ENCODE data around the gene SNX24. TPM values are rescaled to one million over a fixed set of nuclear protein-coding genes. Genes with fewer than 3 reads are reported as not detected.

Gene SNX24
- total RNA-seq, 1 experiment from 2014 or later, result 22.3 TPM

DNA sequence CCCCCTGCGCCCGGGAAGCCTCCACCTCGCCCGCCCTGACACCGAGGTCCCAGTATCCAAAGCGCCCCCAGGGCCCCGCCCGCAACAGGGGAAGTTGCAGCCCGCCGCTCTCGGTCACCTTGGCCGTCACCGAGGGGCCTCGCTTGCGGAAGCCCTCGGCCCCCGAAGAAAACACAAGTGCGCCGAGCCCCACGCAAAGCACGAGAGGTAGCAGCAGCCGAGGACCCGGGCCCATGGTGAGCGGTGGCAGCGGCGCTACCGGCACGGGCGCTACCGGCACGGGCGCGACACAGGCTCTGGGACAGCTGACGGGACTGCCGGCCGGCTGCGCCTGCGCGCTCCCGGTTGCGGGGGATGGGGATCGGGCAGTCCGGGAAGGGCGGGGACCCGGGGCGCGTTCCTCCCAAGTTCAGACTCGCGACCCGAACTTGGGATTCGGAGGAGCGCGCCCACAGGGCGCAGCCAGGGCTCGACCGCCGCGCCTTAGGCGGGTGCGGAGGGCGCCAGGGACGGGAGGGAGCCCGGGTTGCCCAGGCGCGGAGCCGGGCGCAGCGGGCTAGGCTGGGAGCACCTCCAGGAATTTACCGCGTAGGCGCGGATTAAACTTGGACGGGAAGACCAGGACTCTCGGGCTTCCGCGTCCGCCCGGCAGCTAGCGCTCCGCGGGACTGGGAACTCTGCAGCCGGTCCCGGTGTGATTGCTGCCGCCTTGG lies 191.1 kb downstream of the SNX24 start, which contains the start of gene PPIC:
Gene PPIC, minus strand, starts transcription at position 335 of the 713 bp plus-strand sequence. Its CDS starts 100 bp downstream, at position 235.
- H3K36me3 ChIP-seq (ENCODE audit: low read depth), result no peaks in the 10 kb centered on the region
- intact Hi-C loops (cut with micrococcal nuclease; ENCODE audit: unreplicated experiment), result loop anchor here (5.0 to 10.0 kb wide), 4 partner anchors 121 to 259 kb away; partner anchors contain the start of genes SNX2 and SNX24
- H3K4me1 ChIP-seq (replicated peaks; ENCODE audit: insufficient read depth), result peaks cover 5% of the 10 kb centered on the region
- peak within 1 kb of the TSS; percentile 98 for H3K4me3 ChIP-seq
- no peaks in the 10 kb centered on the region for H3K9me2 ChIP-seq (ENCODE audit: insufficient read depth)
- TF ChIP-seq EZH2 (IDR thresholded peaks at IDR 0.05; ENCODE audit: low read depth), result no peak
- TF ChIP-seq, protein P1, sequence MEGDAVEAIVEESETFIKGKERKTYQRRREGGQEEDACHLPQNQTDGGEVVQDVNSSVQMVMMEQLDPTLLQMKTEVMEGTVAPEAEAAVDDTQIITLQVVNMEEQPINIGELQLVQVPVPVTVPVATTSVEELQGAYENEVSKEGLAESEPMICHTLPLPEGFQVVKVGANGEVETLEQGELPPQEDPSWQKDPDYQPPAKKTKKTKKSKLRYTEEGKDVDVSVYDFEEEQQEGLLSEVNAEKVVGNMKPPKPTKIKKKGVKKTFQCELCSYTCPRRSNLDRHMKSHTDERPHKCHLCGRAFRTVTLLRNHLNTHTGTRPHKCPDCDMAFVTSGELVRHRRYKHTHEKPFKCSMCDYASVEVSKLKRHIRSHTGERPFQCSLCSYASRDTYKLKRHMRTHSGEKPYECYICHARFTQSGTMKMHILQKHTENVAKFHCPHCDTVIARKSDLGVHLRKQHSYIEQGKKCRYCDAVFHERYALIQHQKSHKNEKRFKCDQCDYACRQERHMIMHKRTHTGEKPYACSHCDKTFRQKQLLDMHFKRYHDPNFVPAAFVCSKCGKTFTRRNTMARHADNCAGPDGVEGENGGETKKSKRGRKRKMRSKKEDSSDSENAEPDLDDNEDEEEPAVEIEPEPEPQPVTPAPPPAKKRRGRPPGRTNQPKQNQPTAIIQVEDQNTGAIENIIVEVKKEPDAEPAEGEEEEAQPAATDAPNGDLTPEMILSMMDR (conservative IDR thresholded peaks at IDR 0.05), result no peak
- no peaks in the 10 kb centered on the region for H3K9me3 ChIP-seq (ENCODE audit: insufficient read depth, low read depth)
- DNase-seq, result peak; percentile 54 to 90
- BruUV-seq (replicated peaks), result no TSS peak
- no peaks in the 10 kb centered on the region for H4K20me1 ChIP-seq (ENCODE audit: insufficient read depth)
- peaks cover 13% of the 10 kb centered on the region; the same call in 1 of the 2 replicates for H3F3A ChIP-seq (ENCODE audit: insufficient read depth, low read depth)
- H3K27ac ChIP-seq, result peak within 1 kb of the TSS; percentile 36
- no peaks in the 10 kb centered on the region for H3K27me3 ChIP-seq (ENCODE audit: insufficient read depth, low read depth)
- no peaks in the 10 kb centered on the region for H3K79me2 ChIP-seq (ENCODE audit: low read depth)
- CTCF ChIA-PET, result no interaction called here
- POLR2A ChIA-PET (ENCODE audit: unreplicated experiment), result interaction anchor here (0.6 kb wide), 1 partner anchor 83 kb away, joined by 3 read pairs; no protein-coding TSS in a partner anchor
- H2AFZ ChIP-seq, result peak within 1 kb of the TSS; percentile 99
- peak within 1 kb of the TSS; percentile 91 for H3K4me2 ChIP-seq

DNA sequence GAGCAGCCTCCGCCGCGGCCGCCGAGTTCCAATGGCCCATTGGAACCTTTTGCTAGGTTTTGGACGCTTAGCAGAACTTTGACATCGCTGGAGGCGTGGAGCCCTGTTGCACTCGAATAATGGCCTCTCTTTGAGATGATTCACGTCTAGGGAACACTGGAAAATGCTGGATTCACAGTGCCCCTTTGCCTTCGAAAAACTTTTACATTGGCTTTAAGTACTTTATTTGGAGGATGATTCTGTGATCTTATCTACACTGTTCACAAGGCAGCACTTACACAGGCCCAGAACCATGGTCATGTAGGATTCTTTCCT lies 191.6 kb downstream of the SNX24 start:
- H3K9me3 ChIP-seq (ENCODE audit: insufficient read depth, low read depth), result no peaks in the 10 kb centered on the region
- ChIA-PET POLR2A (ENCODE audit: unreplicated experiment) (interaction anchor here (0.6 kb wide), 1 partner anchor 82 kb away, joined by 3 read pairs; no protein-coding TSS in a partner anchor), CTCF (no interaction called here)
- DNase-seq, result peak in 1 of 2 experiments; percentile 36
- no peaks in the 10 kb centered on the region for H3K36me3 ChIP-seq (ENCODE audit: low read depth)
- H3K9me2 ChIP-seq (ENCODE audit: insufficient read depth), result no peaks in the 10 kb centered on the region
- BruUV-seq (replicated peaks), result TSS peak; percentile 75
- H3K27ac ChIP-seq, result peak overlapping the region; percentile 36
- peaks cover 5% of the 10 kb centered on the region for H3K4me1 ChIP-seq (replicated peaks; ENCODE audit: insufficient read depth)
- intact Hi-C loops (cut with micrococcal nuclease; ENCODE audit: unreplicated experiment), result loop anchor here (5.0 to 10.0 kb wide), 4 partner anchors 120 to 260 kb away; partner anchors contain the start of genes SNX2 and SNX24
- no peaks in the 10 kb centered on the region for H3K27me3 ChIP-seq (ENCODE audit: insufficient read depth, low read depth)
- H3K79me2 ChIP-seq (ENCODE audit: low read depth), result no peaks in the 10 kb centered on the region
- peaks cover 13% of the 10 kb centered on the region; the same call in 1 of the 2 replicates for H3F3A ChIP-seq (ENCODE audit: insufficient read depth, low read depth)
- peak overlapping the region; percentile 98 for H3K4me3 ChIP-seq
- H3K4me2 ChIP-seq, result peak overlapping the region; percentile 91
- no peaks in the 10 kb centered on the region for H4K20me1 ChIP-seq (ENCODE audit: insufficient read depth)
- TF ChIP-seq, protein P1 (conservative IDR thresholded peaks at IDR 0.05), result no peak
- TF ChIP-seq EZH2 (IDR thresholded peaks at IDR 0.05; ENCODE audit: low read depth), result no peak
- H2AFZ ChIP-seq, result peak overlapping the region; percentile 99

DNA sequence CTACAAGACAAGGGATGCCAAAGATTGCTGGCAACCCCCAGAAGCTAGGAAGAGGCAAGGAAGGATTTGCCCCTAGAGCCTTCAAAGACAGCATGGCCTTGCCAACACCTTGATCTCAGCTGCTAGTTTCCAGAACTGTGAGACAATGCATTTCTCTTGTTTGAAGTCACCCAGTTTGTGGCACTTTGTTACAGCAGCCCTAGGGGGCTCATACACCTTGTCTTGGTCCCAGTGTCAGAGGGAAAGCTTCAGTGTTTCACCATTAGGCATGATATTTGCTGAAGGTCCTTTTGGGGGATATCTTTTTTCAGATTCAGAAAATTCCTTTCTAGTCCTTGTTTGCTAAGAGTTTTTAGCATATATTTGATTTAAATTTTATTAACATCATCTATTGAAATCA lies 194.3 kb downstream of the SNX24 start:
- Histone ChIP-seq H3K4me1 (replicated peaks; ENCODE audit: insufficient read depth) (peaks cover 5% of the 10 kb centered on the region), H3F3A (ENCODE audit: insufficient read depth, low read depth) (peaks cover 13% of the 10 kb centered on the region; the same call in 1 of the 2 replicates), H4K20me1 (ENCODE audit: insufficient read depth) (no peaks in the 10 kb centered on the region), H3K27ac (no peak overlapping the region), H2AFZ (no peak overlapping the region), H3K4me3 (no peak overlapping the region), H3K9me3 (ENCODE audit: insufficient read depth, low read depth) (no peaks in the 10 kb centered on the region), H3K27me3 (ENCODE audit: insufficient read depth, low read depth) (no peaks in the 10 kb centered on the region), H3K79me2 (ENCODE audit: low read depth) (no peaks in the 10 kb centered on the region), H3K9me2 (ENCODE audit: insufficient read depth) (no peaks in the 10 kb centered on the region), H3K4me2 (no peak overlapping the region), H3K36me3 (ENCODE audit: low read depth) (no peaks in the 10 kb centered on the region)
- no TSS peak for BruUV-seq (replicated peaks)
- TF ChIP-seq, protein P1 (conservative IDR thresholded peaks at IDR 0.05), result no peak
- no peak for TF ChIP-seq EZH2 (IDR thresholded peaks at IDR 0.05; ENCODE audit: low read depth)
- ChIA-PET POLR2A (ENCODE audit: unreplicated experiment) (interaction anchor here (0.6 kb wide), 1 partner anchor 194 kb away, joined by 5 read pairs; the partner anchor contains the start of gene SNX24), CTCF (no interaction called here)
- intact Hi-C loops (cut with micrococcal nuclease; ENCODE audit: unreplicated experiment), result loop anchor here (5.0 to 10.0 kb wide), 4 partner anchors 118 to 262 kb away; partner anchors contain the start of genes SNX2 and SNX24
- DNase-seq, result no peak

Measured in PC-9 (cell line).